Measurements from ENCODE around the gene LMBRD1. TPM values are rescaled to one million over a fixed set of nuclear protein-coding genes. Genes with fewer than 3 reads are reported as not detected.
"Not testable (repeated sequence)": the region's sequence is repeated elsewhere in the genome, so short reads cannot be mapped to it uniquely, and the experiment has no call there.

Gene LMBRD1
- total and polyA plus RNA-seq, 9 donors, result 48.2 to 83.0 (median 54.0) TPM

DNA sequence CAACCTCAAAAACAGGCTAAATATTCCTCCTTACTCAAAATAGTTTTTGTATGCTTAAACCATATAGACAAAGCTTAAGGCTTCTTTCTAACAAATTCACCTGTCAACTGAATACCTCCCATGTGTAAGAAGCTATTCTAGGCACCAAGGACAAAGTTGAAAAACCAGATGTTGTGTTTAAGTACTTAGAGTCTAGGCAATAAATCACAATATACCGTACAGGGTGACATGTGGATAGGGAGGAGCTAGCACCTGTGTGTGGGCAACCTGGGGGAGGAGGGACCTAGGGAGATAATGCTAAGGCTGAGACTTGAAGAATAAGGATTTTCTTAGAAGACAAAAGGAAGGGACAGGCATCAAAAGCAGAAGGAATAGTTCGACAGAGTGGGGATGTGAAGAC, 123.5 kb downstream of the LMBRD1 start:
- intact Hi-C loops (cut with DNase I), result no loop called here
- Histone ChIP-seq H3K27me3 (no peaks in the 10 kb centered on the region), H3K9me3 (no peaks in the 10 kb centered on the region), H3K4me1 (ENCODE audit: insufficient read depth) (no peaks in the 10 kb centered on the region), H3K4me3 (no peak overlapping the region), H3K27ac (no peak overlapping the region), H3K36me3 (no peaks in the 10 kb centered on the region)
- TF ChIP-seq EP300 (IDR thresholded peaks at IDR 0.05) (no peak), POLR2A (IDR thresholded peaks at IDR 0.05) (no peak)
- no peak for DNase-seq
- 39 to 47% (median 39%) methylated on average over 2 of the region's 2 CpGs for WGBS, 3 donors

DNA sequence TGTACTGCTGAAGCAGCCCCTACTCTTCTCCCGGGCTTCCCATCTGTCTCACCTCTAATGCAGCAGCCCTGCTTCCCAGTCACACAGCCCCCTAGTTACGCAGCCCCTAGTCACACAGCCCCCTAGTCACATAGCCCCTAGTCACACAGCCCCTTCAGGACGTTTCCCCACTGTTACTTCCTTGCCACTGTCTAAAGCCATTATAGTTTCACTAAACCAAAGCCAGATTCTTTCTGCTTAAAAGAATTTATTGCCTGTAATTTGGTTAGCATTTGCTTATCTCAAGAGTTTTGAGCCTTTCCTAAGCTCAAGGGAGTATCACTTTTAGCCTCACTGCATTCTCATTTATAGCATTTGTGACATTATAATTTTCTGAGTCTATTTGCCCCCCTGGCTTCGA, 127.9 kb downstream of the LMBRD1 start:
- no peaks in the 10 kb centered on the region for H3K4me1 ChIP-seq (ENCODE audit: insufficient read depth)
- TF ChIP-seq POLR2A (IDR thresholded peaks at IDR 0.05), result no peak
- TF ChIP-seq EP300 (IDR thresholded peaks at IDR 0.05), result no peak
- TF ChIP-seq, protein P1, sequence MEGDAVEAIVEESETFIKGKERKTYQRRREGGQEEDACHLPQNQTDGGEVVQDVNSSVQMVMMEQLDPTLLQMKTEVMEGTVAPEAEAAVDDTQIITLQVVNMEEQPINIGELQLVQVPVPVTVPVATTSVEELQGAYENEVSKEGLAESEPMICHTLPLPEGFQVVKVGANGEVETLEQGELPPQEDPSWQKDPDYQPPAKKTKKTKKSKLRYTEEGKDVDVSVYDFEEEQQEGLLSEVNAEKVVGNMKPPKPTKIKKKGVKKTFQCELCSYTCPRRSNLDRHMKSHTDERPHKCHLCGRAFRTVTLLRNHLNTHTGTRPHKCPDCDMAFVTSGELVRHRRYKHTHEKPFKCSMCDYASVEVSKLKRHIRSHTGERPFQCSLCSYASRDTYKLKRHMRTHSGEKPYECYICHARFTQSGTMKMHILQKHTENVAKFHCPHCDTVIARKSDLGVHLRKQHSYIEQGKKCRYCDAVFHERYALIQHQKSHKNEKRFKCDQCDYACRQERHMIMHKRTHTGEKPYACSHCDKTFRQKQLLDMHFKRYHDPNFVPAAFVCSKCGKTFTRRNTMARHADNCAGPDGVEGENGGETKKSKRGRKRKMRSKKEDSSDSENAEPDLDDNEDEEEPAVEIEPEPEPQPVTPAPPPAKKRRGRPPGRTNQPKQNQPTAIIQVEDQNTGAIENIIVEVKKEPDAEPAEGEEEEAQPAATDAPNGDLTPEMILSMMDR (IDR thresholded peaks at IDR 0.05), result no peak
- H3K27me3 ChIP-seq, result no peaks in the 10 kb centered on the region
- H3K27ac ChIP-seq, result no peak overlapping the region
- H3K4me3 ChIP-seq, result no peak overlapping the region
- WGBS, 3 donors, result 48 to 62% (median 57%) methylated on average over 4 of the region's 4 CpGs
- DNase-seq, result no peak
- intact Hi-C loops (cut with DNase I), result no loop called here
- no peaks in the 10 kb centered on the region for H3K9me3 ChIP-seq
- H3K36me3 ChIP-seq, result no peaks in the 10 kb centered on the region

DNA sequence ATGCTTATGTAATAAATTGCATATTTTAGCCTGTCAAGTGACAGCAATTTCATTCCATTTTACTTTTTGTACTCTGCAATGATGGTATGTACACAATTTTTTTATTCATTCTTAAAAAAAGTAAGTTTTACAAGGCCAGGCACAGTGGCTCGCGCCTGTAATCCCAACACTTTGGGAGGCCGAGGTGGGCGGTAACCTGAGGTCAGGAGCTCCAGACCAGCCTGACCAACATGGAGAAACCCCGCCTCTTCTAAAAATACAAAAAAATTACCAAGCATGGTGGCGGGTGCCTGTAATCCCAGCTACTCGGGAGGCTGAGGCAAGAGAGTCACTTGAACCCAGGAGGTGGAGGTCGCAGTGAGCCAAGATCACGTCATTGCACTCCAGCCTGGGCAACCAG, 130.0 kb downstream of the LMBRD1 start:
- H3K27me3 ChIP-seq; H3K27ac ChIP-seq; intact Hi-C loops (cut with DNase I); H3K36me3 ChIP-seq; H3K4me3 ChIP-seq; H3K9me3 ChIP-seq; H3K4me1 ChIP-seq (ENCODE audit: insufficient read depth); DNase-seq: not testable (repeated sequence)
- WGBS, 3 donors, result 67 to 78% (median 71%) methylated on average over 9 of the region's 9 CpGs

DNA sequence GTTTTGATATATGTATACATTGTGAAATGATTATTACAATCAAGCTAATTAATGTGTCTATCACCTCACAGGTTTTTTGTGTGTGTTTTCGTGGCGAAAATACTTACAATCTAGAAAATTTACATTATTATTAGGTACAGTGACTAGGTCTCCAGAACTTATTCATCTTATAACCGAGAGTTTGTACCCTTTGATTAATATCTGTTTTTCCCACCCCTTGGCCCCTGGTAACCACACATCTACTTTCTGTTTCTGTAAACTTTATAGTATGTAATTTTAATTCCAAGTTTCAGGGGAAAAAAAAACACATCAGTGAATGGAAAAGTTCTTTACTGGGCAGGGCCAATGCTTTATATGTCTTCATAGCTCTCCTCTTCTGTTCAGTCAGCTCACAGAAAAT, 131.4 kb downstream of the LMBRD1 start:
- DNase-seq, result no peak
- Histone ChIP-seq H3K9me3 (no peaks in the 10 kb centered on the region), H3K4me3 (no peak overlapping the region), H3K36me3 (no peaks in the 10 kb centered on the region), H3K27me3 (no peaks in the 10 kb centered on the region), H3K27ac (no peak overlapping the region), H3K4me1 (ENCODE audit: insufficient read depth) (no peaks in the 10 kb centered on the region)
- 91 to 94% (median 91%) methylated on average over 3 of the region's 3 CpGs for WGBS, 3 donors
- TF ChIP-seq, protein P1 (IDR thresholded peaks at IDR 0.05), result no peak
- TF ChIP-seq EP300 (IDR thresholded peaks at IDR 0.05) (no peak), POLR2A (IDR thresholded peaks at IDR 0.05) (no peak)
- intact Hi-C loops (cut with DNase I), result no loop called here

DNA sequence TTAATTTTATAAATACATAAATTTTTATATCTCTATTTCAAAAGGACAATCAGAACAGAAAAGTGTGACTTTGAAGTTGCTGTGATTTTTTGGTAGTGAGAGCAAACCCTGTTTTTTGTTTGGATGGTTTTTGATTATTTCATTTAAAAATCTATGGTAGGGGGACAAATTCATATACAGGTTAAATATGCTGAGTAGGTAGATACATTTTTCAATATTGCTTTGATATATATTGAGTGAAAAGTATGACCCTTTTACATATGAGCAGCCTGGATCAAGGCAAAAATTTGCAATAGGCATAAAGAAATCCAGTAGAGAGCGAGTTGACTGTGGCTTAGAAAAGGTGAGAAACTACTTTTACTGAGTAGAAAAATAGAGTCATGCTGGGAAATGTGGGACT, 132.3 kb downstream of the LMBRD1 start:
- H3K4me3 ChIP-seq, result no peak overlapping the region
- H3K27me3 ChIP-seq, result no peaks in the 10 kb centered on the region
- no peaks in the 10 kb centered on the region for H3K36me3 ChIP-seq
- no peak for DNase-seq
- no peaks in the 10 kb centered on the region for H3K4me1 ChIP-seq (ENCODE audit: insufficient read depth)
- 91 to 97% (median 96%) methylated on average over 1 of the region's 1 CpG for WGBS, 3 donors
- no peak for TF ChIP-seq EP300 (IDR thresholded peaks at IDR 0.05)
- TF ChIP-seq, protein P1 (IDR thresholded peaks at IDR 0.05), result no peak
- TF ChIP-seq POLR2A (IDR thresholded peaks at IDR 0.05), result no peak
- no peaks in the 10 kb centered on the region for H3K9me3 ChIP-seq
- no peak overlapping the region for H3K27ac ChIP-seq
- intact Hi-C loops (cut with DNase I), result no loop called here

DNA sequence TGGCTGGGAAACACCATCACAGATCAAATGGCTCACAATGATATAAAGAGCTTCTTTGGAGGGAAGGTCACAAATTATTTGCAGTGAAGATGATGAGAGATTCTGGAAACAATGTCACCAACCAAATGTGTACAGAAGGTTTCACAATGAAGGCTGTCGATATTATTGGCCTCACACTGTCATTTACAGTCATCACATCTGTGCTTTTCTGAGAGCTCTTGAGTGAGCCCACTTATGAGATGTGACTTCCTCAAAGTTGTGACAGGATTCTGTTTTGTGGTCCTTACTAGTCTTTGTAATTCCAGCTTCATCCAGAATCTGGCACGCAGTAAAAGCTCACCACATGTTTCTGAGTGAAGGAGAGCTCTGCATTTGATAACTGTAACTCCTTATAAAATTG, 133.6 kb downstream of the LMBRD1 start:
- peaks cover 0 to 2% of the 10 kb centered on the region in 2 donors for H3K9me3 ChIP-seq
- intact Hi-C loops (cut with DNase I), result no loop called here
- no peaks in the 10 kb centered on the region for H3K27me3 ChIP-seq
- TF ChIP-seq, protein P1 (IDR thresholded peaks at IDR 0.05), result no peak
- no peak for TF ChIP-seq POLR2A (IDR thresholded peaks at IDR 0.05)
- TF ChIP-seq EP300 (IDR thresholded peaks at IDR 0.05), result no peak
- no peaks in the 10 kb centered on the region for H3K36me3 ChIP-seq
- no peak for DNase-seq
- H3K27ac ChIP-seq, result no peak overlapping the region
- H3K4me1 ChIP-seq (ENCODE audit: insufficient read depth), result no peaks in the 10 kb centered on the region
- 47 to 50% (median 49%) methylated on average over 2 of the region's 2 CpGs for WGBS, 3 donors
- no peak overlapping the region for H3K4me3 ChIP-seq

Measured in ovary (tissue), 9 donors.